PFSK-1 (cell line): Measurements from ENCODE around the gene AGO3.

Source experiments
- POLR2AphosphoS5 ChIP-seq: IDR thresholded peaks from 2 replicates; pipeline ENCODE4 v1.6.1; 2012; ENCODE audit warnings: low read depth, mild to moderate bottlenecking, control low read depth, low read length, moderate library complexity
- SIN3A ChIP-seq: IDR thresholded peaks from 2 replicates; pipeline ENCODE4 v1.6.1; 2012; ENCODE audit warnings: mild to moderate bottlenecking, low read length, moderate library complexity, borderline replicate concordance; ENCODE audit not compliant: insufficient read depth
- TAF1 ChIP-seq: IDR thresholded peaks from 2 replicates; pipeline ENCODE4 v1.6.1; 2012; ENCODE audit warnings: low read length, control low read depth, borderline replicate concordance; ENCODE audit not compliant: insufficient read depth
- TF ChIP-seq, protein P1 (sequence below), 2 experiments: IDR thresholded peaks; 2 replicates each; pipeline versions ENCODE4 v1.6.1 to v1.8.0; 2011 to 2012; ENCODE audit warnings: low read depth in 2 of 2, low read length in 2 of 2, control low read depth in 1 of 2, inconsistent platforms in 1 of 2, mild to moderate bottlenecking in 1 of 2, moderate library complexity in 1 of 2; ENCODE audit not compliant: insufficient read depth in 1 of 2

GRCh38 chr1:36034692-36035091 is 103.8 kb downstream of the AGO3 start:
- TF ChIP-seq TAF1: no peak
- TF ChIP-seq POLR2AphosphoS5: no peak
- TF ChIP-seq, protein P1, sequence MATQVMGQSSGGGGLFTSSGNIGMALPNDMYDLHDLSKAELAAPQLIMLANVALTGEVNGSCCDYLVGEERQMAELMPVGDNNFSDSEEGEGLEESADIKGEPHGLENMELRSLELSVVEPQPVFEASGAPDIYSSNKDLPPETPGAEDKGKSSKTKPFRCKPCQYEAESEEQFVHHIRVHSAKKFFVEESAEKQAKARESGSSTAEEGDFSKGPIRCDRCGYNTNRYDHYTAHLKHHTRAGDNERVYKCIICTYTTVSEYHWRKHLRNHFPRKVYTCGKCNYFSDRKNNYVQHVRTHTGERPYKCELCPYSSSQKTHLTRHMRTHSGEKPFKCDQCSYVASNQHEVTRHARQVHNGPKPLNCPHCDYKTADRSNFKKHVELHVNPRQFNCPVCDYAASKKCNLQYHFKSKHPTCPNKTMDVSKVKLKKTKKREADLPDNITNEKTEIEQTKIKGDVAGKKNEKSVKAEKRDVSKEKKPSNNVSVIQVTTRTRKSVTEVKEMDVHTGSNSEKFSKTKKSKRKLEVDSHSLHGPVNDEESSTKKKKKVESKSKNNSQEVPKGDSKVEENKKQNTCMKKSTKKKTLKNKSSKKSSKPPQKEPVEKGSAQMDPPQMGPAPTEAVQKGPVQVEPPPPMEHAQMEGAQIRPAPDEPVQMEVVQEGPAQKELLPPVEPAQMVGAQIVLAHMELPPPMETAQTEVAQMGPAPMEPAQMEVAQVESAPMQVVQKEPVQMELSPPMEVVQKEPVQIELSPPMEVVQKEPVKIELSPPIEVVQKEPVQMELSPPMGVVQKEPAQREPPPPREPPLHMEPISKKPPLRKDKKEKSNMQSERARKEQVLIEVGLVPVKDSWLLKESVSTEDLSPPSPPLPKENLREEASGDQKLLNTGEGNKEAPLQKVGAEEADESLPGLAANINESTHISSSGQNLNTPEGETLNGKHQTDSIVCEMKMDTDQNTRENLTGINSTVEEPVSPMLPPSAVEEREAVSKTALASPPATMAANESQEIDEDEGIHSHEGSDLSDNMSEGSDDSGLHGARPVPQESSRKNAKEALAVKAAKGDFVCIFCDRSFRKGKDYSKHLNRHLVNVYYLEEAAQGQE (IDR thresholded peaks at IDR 0.05; ENCODE audit: insufficient read depth in 1 of 2, low read depth in 2 of 2, low read length in 2 of 2): no peak
- TF ChIP-seq SIN3A: no peak
